Measurements from ENCODE around the gene LRP11.

LRP11 gene

DNA sequence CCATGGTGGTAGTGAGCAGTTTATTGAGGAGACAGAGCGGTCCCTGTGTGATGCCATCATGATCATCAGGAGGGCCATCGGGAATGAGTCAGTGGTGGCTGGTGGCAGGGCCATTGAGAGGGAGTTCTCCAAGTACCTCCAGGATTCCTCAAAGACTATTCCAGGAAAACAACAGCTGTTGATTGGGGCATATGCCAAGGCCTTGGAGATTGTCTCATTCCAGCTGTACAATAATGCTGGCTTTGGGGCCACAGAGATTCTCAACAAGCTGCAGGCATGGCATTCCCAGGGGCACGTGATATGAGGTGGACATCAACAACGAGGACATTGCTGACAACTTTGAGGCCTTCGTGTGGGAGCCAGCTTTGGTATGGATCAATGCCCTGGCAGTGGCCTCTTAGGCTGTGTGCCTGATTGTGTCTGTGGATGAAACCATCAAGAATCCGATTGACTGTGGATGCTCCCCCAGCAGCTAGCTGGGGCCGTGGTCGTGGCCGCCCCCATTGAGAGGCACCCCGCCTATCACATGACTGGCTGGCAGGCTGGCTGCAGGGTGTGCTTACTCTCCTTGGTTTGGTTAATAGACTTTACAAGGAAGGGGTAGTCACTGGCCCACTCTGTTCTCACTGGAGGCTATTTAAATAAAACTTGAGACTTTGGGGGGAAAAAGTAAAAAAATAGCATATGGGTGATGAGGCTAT is 17.1 kb upstream of the LRP11 start:
- H3K36me3 ChIP-seq = no peaks in the 10 kb centered on the region
- H3K27me3 ChIP-seq = no peaks in the 10 kb centered on the region
- H3K27ac ChIP-seq = no peak overlapping the region
- H3K4me3 ChIP-seq = no peak overlapping the region
- H4K20me1 ChIP-seq = no peaks in the 10 kb centered on the region
- no peak overlapping the region for H3K9ac ChIP-seq
- no peak for TF ChIP-seq Cebpa-rat (IDR thresholded peaks at IDR 0.05)
- H3K9me3 ChIP-seq (replicated peaks in 1 of 11) = peaks cover 0 to 4% (median 0%) of the 10 kb centered on the region in 11 experiments; a peak in 1 of 22 replicates
- no peak overlapping the region for H3K4me2 ChIP-seq
- no peaks in the 10 kb centered on the region for H3K4me1 ChIP-seq

DNA sequence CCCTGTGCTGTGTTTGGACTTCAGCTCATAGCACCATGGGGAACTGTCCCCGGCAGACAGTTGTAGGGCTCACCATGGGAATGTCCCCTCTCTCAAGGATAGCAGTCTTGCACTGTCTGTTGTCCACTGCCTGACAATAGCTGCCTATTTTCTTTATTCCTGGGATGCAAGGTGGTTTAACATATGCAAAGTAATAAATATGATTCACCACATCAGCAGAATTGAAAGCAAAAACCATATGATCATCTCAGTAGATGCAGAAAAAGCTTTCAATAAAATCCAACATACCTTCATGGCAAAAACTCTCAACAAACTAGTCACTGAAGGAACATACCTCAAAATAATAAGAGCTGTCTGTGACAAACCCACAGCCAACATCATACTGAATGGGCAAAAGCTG is 13.5 kb upstream of the LRP11 start:
- no peak for TF ChIP-seq Cebpa-rat (IDR thresholded peaks at IDR 0.05)
- H3K27ac ChIP-seq = no peak overlapping the region
- no peak overlapping the region for H3K9ac ChIP-seq
- H3K36me3 ChIP-seq = no peaks in the 10 kb centered on the region
- no peak overlapping the region for H3K4me3 ChIP-seq
- H3K9me3 ChIP-seq (replicated peaks in 1 of 11) = peaks cover under 1 to 8% (median 3%) of the 10 kb centered on the region in 11 experiments; a peak in 21 of 22 replicates
- no peaks in the 10 kb centered on the region for H4K20me1 ChIP-seq
- no peaks in the 10 kb centered on the region for H3K4me1 ChIP-seq
- H3K4me2 ChIP-seq = no peak overlapping the region
- H3K27me3 ChIP-seq = no peaks in the 10 kb centered on the region

DNA sequence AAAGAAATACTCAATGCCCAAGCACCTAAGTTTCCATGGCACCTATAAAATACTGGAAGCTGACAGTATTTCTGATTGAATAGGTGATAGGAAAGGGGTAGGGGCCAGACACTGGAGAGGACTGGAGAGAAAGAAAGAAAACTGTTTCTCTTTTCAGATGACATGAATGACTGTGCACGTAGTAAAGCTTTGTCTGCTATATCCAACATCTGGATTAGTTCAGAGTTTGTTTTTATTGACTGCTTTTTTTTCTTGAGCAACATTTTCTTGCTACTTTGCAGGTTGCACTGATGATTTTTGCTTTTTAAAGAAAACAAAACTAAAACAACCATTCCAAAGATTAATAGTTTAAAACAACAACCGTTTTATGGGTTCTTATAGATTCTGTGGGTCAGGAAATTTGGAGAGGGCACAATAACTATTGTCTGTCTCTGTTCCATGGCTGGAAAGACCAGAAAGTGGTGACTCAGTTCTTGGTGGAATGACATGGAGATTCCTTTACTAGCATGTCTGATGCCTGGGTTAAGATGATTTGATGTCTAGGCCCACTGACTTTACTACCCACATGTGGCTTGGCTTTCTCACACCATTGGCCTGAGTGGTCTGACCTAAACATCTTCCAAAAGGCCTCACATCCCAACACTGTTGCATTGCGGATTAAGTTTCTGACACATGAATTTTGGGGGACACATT is 12.2 kb upstream of the LRP11 start:
- no peak overlapping the region for H3K27ac ChIP-seq
- H3K36me3 ChIP-seq = no peaks in the 10 kb centered on the region
- H3K9ac ChIP-seq = no peak overlapping the region
- H4K20me1 ChIP-seq = no peaks in the 10 kb centered on the region
- no peaks in the 10 kb centered on the region for H3K4me1 ChIP-seq
- no peak overlapping the region for H3K4me2 ChIP-seq
- TF ChIP-seq Cebpa-rat (IDR thresholded peaks at IDR 0.05) = no peak
- no peaks in the 10 kb centered on the region for H3K27me3 ChIP-seq
- H3K4me3 ChIP-seq = no peak overlapping the region
- peaks cover 12 to 20% (median 15%) of the 10 kb centered on the region in 11 experiments for H3K9me3 ChIP-seq (replicated peaks in 1 of 11)

DNA sequence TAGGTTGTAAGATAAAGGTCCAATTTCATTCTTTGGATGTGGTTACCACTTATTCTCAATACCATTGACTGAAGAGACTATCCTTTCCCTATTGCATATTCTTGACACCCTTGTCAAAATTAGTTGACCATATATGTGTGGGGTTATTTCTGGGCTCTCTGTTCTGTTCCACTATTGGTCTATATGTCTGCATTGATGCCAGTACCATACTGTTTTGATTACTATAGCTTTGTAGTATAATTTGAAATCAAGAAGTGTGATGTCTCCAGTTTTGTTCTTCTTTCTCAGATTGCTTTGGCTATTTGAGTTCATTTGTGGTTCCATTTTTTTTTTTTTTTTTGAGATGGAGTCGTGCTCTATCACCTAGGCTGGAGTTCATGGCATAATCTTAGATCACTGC is 8.1 kb upstream of the LRP11 start:
- Histone ChIP-seq H4K20me1 (no peaks in the 10 kb centered on the region), H3K9ac (no peak overlapping the region), H3K36me3 (no peaks in the 10 kb centered on the region), H3K27ac (no peak overlapping the region), H3K27me3 (no peaks in the 10 kb centered on the region), H3K4me2 (no peak overlapping the region), H3K4me1 (peaks cover 0 to 9% (median 0%) of the 10 kb centered on the region in 10 experiments; a peak in 1 of 20 replicates), H3K4me3 (no peak overlapping the region), H3K9me3 (replicated peaks in 1 of 11) (peaks cover 12 to 23% (median 17%) of the 10 kb centered on the region in 11 experiments)
- TF ChIP-seq Cebpa-rat (IDR thresholded peaks at IDR 0.05) = no peak

DNA sequence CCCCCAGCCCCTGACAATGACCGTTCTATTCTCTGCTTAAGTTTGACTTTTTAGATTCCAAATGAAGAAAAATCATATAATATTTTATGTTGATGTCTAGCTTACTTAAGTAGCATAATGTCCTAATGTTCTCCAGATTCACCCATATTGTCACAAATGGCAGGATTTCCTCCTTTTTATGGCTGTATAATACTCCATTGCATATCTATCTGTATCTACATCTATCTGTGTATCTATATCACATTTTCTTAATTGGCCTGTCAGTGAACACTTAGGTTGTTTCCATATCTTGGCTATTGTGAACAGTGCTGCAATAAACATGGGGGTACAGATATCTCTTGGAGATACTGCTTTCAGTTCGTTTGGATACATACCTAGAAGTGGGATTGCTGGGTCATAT is 7.0 kb upstream of the LRP11 start:
- Histone ChIP-seq H4K20me1 (no peaks in the 10 kb centered on the region), H3K4me3 (no peak overlapping the region), H3K9ac (no peak overlapping the region), H3K36me3 (no peaks in the 10 kb centered on the region), H3K27ac (no peak overlapping the region), H3K27me3 (no peaks in the 10 kb centered on the region), H3K4me1 (peaks cover 0 to 9% (median 0%) of the 10 kb centered on the region in 10 experiments; a peak in 1 of 20 replicates), H3K4me2 (no peak overlapping the region), H3K9me3 (replicated peaks in 1 of 11) (peaks cover 11 to 23% (median 17%) of the 10 kb centered on the region in 11 experiments)
- TF ChIP-seq Cebpa-rat (IDR thresholded peaks at IDR 0.05) = no peak

DNA sequence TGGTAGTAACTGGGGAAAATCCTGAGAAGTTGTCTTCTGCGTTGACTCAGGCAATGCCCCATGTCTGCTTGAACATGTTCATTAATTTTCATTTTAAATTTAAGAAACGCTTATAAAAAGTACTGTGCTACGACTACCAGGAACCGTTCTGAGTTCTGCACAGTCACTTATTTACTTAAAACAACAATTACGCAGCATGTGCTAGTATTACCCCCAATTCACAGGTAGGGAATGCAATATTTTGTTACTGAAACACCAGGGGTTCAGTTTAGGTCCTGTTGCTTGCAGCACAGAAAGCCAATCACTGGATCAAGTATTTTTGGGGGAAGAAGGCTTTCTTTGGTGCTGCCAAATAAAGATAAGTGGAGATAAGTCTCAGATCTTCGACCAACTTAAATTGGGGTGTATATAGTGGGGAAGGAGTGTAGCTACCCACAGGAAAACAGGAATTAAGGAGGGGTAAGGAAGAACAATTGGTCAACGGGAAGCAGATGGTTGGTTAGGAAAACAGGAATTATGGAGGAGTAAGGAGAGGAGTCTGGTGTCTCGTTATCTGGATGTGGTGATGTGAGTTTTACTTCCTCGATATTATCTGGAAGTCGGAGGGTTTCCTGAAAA is 5.2 kb upstream of the LRP11 start:
- no peaks in the 10 kb centered on the region for H4K20me1 ChIP-seq
- H3K27me3 ChIP-seq = no peaks in the 10 kb centered on the region
- H3K4me3 ChIP-seq = no peak overlapping the region
- H3K4me1 ChIP-seq = peaks cover 0 to 14% (median 2%) of the 10 kb centered on the region in 10 experiments; a peak in 6 of 20 replicates
- H3K27ac ChIP-seq = no peak overlapping the region
- no peak overlapping the region for H3K9ac ChIP-seq
- H3K36me3 ChIP-seq = no peaks in the 10 kb centered on the region
- peaks cover 11 to 23% (median 17%) of the 10 kb centered on the region in 11 experiments for H3K9me3 ChIP-seq (replicated peaks in 1 of 11)
- H3K4me2 ChIP-seq = no peak overlapping the region
- TF ChIP-seq Cebpa-rat (IDR thresholded peaks at IDR 0.05) = no peak

DNA sequence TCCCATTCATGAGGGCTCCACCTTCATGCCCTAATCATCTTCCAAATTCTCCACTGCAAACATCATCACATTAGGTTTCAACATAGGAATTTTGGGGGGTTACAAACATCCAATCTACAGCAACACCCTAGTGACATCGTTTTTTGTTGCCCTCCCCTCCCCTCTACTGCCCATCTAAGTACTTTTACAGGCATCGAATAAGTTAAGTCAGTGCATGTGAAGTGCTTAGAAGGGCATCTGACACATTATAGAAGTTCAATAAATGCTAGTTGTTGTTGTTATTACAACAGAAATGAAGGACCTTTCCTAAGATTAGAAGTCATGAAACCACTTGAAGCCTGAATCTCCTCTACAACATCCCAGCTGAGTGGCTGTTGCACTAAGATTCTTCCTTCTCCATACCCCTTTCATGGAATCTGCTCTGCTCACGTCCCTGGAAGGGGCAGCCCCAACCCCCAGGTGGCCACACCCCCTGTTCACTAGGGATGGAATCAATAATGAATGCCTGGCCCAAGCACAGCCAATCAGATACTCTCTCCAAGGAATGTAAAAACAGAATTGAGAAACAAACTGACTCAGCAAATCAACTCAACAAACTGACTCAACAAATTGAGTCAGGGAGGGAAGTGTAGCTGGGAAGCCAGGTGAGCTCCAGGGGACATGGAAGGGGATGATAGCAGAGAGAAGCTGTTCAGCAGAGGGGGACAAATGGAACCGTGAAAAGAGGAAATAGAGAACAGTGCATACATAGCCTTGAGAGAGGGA is 3.9 kb upstream of the LRP11 start:
- peaks cover 0 to 15% (median 3%) of the 10 kb centered on the region in 10 experiments; a peak in 8 of 20 replicates for H3K4me1 ChIP-seq
- peaks cover 11 to 18% (median 17%) of the 10 kb centered on the region in 11 experiments for H3K9me3 ChIP-seq (replicated peaks in 1 of 11)
- no peaks in the 10 kb centered on the region for H3K27me3 ChIP-seq
- no peak overlapping the region for H3K27ac ChIP-seq
- H3K9ac ChIP-seq = no peak overlapping the region
- H3K36me3 ChIP-seq = no peaks in the 10 kb centered on the region
- no peak overlapping the region for H3K4me3 ChIP-seq
- H4K20me1 ChIP-seq = no peaks in the 10 kb centered on the region; a peak in 1 of 22 replicates
- no peak overlapping the region for H3K4me2 ChIP-seq
- no peak for TF ChIP-seq Cebpa-rat (IDR thresholded peaks at IDR 0.05)

DNA sequence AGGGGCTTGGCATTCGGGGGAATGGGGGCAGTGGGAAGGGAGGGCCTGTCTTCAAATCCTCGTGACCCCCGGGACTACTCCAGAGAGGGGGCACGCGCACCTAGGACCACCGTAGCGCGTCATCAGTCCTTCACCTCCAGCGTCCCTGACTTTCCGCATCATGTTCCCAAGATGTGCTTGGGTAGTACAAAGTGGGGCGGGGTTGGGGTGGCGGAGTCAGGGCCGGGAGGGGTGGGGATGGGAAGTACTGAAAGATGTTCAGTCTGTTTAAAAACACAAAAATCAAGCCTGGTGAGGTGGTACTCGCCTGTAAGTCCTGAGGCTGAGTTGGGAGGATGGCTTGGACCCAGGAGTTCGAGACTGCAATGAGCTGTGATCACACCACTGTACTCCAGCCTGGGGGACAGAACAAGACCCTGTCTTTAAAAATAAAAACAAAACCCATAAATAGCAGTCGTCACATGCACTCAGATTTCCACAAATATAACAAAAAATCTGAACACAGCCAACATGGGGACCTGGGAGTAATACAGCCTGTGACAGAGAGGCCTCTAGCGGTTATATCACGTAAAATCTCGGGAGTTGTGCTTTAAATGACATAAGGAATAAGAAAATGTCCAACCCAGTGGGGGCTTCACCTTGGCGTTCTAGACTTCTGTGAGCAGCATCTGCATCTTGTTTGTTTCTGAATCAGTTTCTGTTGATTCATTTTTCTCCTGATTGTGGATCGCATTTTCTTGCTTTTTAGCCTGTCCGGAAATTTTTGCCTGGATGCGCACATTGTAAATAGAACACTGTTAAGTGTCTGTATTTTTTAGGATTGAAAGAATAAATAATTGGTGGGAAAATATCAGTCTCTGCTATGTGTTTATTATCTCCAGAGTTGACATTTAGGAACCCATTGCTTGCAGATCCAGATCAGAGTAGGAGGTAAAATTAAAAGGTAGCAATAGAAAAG is 698 bp upstream of the LRP11 start:
- no peak for TF ChIP-seq Cebpa-rat (IDR thresholded peaks at IDR 0.05)
- Histone ChIP-seq H3K4me1 (peaks cover 15 to 40% (median 28%) of the 10 kb centered on the region in 10 experiments), H3K9me3 (replicated peaks in 1 of 11) (no peaks in the 10 kb centered on the region), H4K20me1 (peaks cover 0 to 22% (median 0%) of the 10 kb centered on the region in 11 experiments; a peak in 7 of 22 replicates), H3K4me2 (peak overlapping the region; percentile 90 to 99 (median 97)), H3K4me3 (peak overlapping the region; percentile 65 to 83 (median 76)), H3K27ac (peak overlapping the region in 7 of 11 experiments; percentile 23 to 75 (median 69); a peak in 9 of 22 replicates), H3K27me3 (no peaks in the 10 kb centered on the region), H3K36me3 (no peaks in the 10 kb centered on the region), H3K9ac (peak overlapping the region; percentile 71 to 83 (median 79); a peak in 20 of 22 replicates)
